ENCODE data around the gene MAGI1.

Gene MAGI1

GRCh38 chr3:65328148-65328547, 710.6 kb downstream of the MAGI1 start:
- DNase-seq = no peak

- DNase-seq = no peak
Observed at GRCh38 chr3:65326574-65326973, 712.1 kb downstream of the MAGI1 start.

- no peak for DNase-seq
Observed at GRCh38 chr3:65322910-65323309, 715.8 kb downstream of the MAGI1 start.

- no peak for DNase-seq
Observed at GRCh38 chr3:65318231-65318630, 720.5 kb downstream of the MAGI1 start.

GRCh38 chr3:65314916-65315315, 723.8 kb downstream of the MAGI1 start:
- DNase-seq = no peak

- no peak for DNase-seq
Observed at GRCh38 chr3:65314269-65314668, 724.4 kb downstream of the MAGI1 start.

- no peak for DNase-seq
Observed at GRCh38 chr3:65313666-65314065, 725.1 kb downstream of the MAGI1 start.

- DNase-seq = no peak
Observed at GRCh38 chr3:65305836-65306235, 732.9 kb downstream of the MAGI1 start.
